IMR-90 (cell line): Measurements from ENCODE around the gene MIOX. TPM values are rescaled to one million over a fixed set of nuclear protein-coding genes. Genes with fewer than 3 reads are reported as not detected.

Experiments
- ATAC-seq: fragments of 200-7000 bp; cut with Tn5 transposase; 2 replicates; pipeline ENCODE4 v1.9.1; 2020; ENCODE audit warnings: low read depth, mild to moderate bottlenecking, moderate library complexity
- BruUV-seq: library from RNA; stranded (reverse); fragments of 400-500 nt; replicated peaks from 2 replicates; lab custom pipeline; 2021; lab: Mats Ljungman, UMichigan
- CTCF ChIA-PET: fragments of 300-600 bp; formaldehyde crosslinking; extraction: SDS; loops from one replicate; lab custom pipeline; 2021; ENCODE audit warnings: antibody characterized with exemption; lab: Yijun Ruan, JAX
- POLR2A ChIA-PET: fragments of 300-600 bp; sonication (Branson Sonifier 250); formaldehyde crosslinking; loops from one replicate; lab custom pipeline; 2022; ENCODE audit warnings: antibody characterized with exemption; ENCODE audit not compliant: unreplicated experiment; lab: Charles Lee
- DNase-seq: peaks from one replicate; pipeline ENCODE4 v3.0.0; 2013
- H2AFZ ChIP-seq: replicated peaks from 2 replicates; pipeline ENCODE3; 2013; ENCODE audit warnings: low read length, mild to moderate bottlenecking; ENCODE audit not compliant: poor library complexity
- H2AK5ac ChIP-seq: 2 replicates; pipeline ENCODE4 v1.6.1; 2013; ENCODE audit warnings: low read depth, low read length, inconsistent platforms
- H2AK9ac ChIP-seq: replicated peaks from 2 replicates; pipeline ENCODE3; 2013; ENCODE audit warnings: mild to moderate bottlenecking, low read depth, low read length, moderate library complexity; ENCODE audit not compliant: poor library complexity
- H2BK120ac ChIP-seq: 2 replicates; pipeline ENCODE4 v1.6.1; 2013; ENCODE audit warnings: low read depth, low read length, inconsistent platforms
- H2BK15ac ChIP-seq: 3 replicates; pipeline ENCODE4 v1.6.1; 2013; ENCODE audit warnings: low read depth, low read length, inconsistent platforms
- H2BK20ac ChIP-seq: 2 replicates; pipeline ENCODE4 v1.6.1; 2013; ENCODE audit warnings: low read depth, mild to moderate bottlenecking, inconsistent platforms, low read length, moderate library complexity
- H2BK5ac ChIP-seq: 2 replicates; pipeline ENCODE4 v1.6.1; 2013; ENCODE audit warnings: mild to moderate bottlenecking, low read depth, low read length, inconsistent platforms; ENCODE audit not compliant: poor library complexity, severe bottlenecking
- H3K14ac ChIP-seq: replicated peaks from 2 replicates; pipeline ENCODE4 v1.6.1; 2013; ENCODE audit warnings: low read depth, low read length, inconsistent platforms
- H3K18ac ChIP-seq: 2 replicates; pipeline ENCODE4 v1.6.1; 2013; ENCODE audit warnings: low read depth, low read length, control low read depth
- H3K23ac ChIP-seq: 2 replicates; pipeline ENCODE4 v1.6.1; 2013; ENCODE audit warnings: low read depth, low read length, inconsistent platforms
- H3K27ac ChIP-seq: 2 replicates; pipeline ENCODE4 v1.5.1; 2013; ENCODE audit warnings: mild to moderate bottlenecking, control low read depth, low read length; ENCODE audit not compliant: insufficient read depth
- H3K27me3 ChIP-seq: 2 replicates; pipeline ENCODE4 v1.6.1; 2013; ENCODE audit warnings: low read length; ENCODE audit not compliant: control insufficient read depth, insufficient read depth
- H3K36me3 ChIP-seq: 2 replicates; pipeline ENCODE4 v1.6.1; 2013; ENCODE audit warnings: low read length, mixed read lengths; ENCODE audit not compliant: control insufficient read depth, insufficient read depth
- H3K4ac ChIP-seq: 2 replicates; pipeline ENCODE4 v1.6.1; 2013; ENCODE audit warnings: low read depth, low read length, inconsistent platforms
- H3K4me1 ChIP-seq: 2 replicates; pipeline ENCODE4 v1.6.1; 2013; ENCODE audit warnings: low read length, mixed read lengths; ENCODE audit not compliant: control insufficient read depth, insufficient read depth
- H3K4me2 ChIP-seq: 2 replicates; pipeline ENCODE4 v1.6.1; 2013; ENCODE audit warnings: low read depth, mild to moderate bottlenecking, control low read depth, low read length, moderate library complexity
- H3K4me3 ChIP-seq: 2 replicates; pipeline ENCODE4 v1.5.1; 2013; ENCODE audit warnings: low read depth, mild to moderate bottlenecking, control low read depth, low read length, moderate library complexity; ENCODE audit not compliant: insufficient read depth
- H3K56ac ChIP-seq: 2 replicates; pipeline ENCODE4 v1.6.1; 2013; ENCODE audit warnings: low read length, inconsistent platforms; ENCODE audit not compliant: insufficient read depth; ENCODE audit errors: extremely low read depth
- H3K79me1 ChIP-seq, 2 experiments: 2 replicates each; pipeline ENCODE4 v1.6.1; 2013; ENCODE audit warnings: low read length in 2 of 2, inconsistent platforms in 1 of 2, low read depth in 1 of 2
- H3K9ac ChIP-seq: 2 replicates; pipeline ENCODE4 v1.6.1; 2013; ENCODE audit warnings: low read depth, low read length, control low read depth
- H3K9me1 ChIP-seq: 2 replicates; pipeline ENCODE4 v1.6.1; 2013; ENCODE audit warnings: low read length, inconsistent platforms; ENCODE audit not compliant: insufficient read depth
- H3K9me3 ChIP-seq: 2 replicates; pipeline ENCODE4 v1.6.1; 2013; ENCODE audit warnings: low read length; ENCODE audit not compliant: control insufficient read depth, insufficient read depth
- H4K20me1 ChIP-seq: 2 replicates; pipeline ENCODE4 v1.6.1; 2013; ENCODE audit warnings: low read length, inconsistent platforms; ENCODE audit not compliant: insufficient read depth
- H4K5ac ChIP-seq: 2 replicates; pipeline ENCODE4 v1.6.1; 2013; ENCODE audit warnings: mild to moderate bottlenecking, low read depth, low read length, control low read depth
- H4K8ac ChIP-seq, 2 experiments: 2 replicates each; pipeline ENCODE4 v1.6.1; 2013; ENCODE audit warnings: low read depth in 2 of 2, low read length in 2 of 2, control low read depth in 1 of 2, inconsistent platforms in 1 of 2
- H4K91ac ChIP-seq: 2 replicates; pipeline ENCODE4 v1.6.1; 2013; ENCODE audit warnings: low read depth, low read length, inconsistent platforms; ENCODE audit not compliant: insufficient read depth
- BHLHE40 ChIP-seq: fragments of 150-350 bp; IDR thresholded peaks from 2 replicates; pipeline ENCODE4 v1.6.1; 2016; ENCODE audit warnings: mild to moderate bottlenecking, low read depth, low read length
- CEBPB ChIP-seq: IDR thresholded peaks from 2 replicates; pipeline ENCODE4 v1.6.1; 2012; ENCODE audit warnings: low read depth, low read length, improper control_type of control experiment
- CHD1 ChIP-seq: IDR thresholded peaks from 2 replicates; pipeline ENCODE4 v1.6.1; 2012; ENCODE audit warnings: low read depth, low read length, improper control_type of control experiment
- FOS ChIP-seq: fragments of 150-350 bp; IDR thresholded peaks from 2 replicates; pipeline ENCODE4 v1.6.1; 2016; ENCODE audit warnings: low read depth, low read length
- MAFK ChIP-seq: IDR thresholded peaks from 2 replicates; pipeline ENCODE4 v1.6.1; 2012; ENCODE audit warnings: low read depth, low read length, improper control_type of control experiment
- NFE2L2 ChIP-seq: fragments of 150-350 bp; IDR thresholded peaks from 2 replicates; pipeline ENCODE4 v1.6.1; 2016; ENCODE audit warnings: low read depth, mild to moderate bottlenecking, low read length
- POLR2A ChIP-seq: IDR thresholded peaks from 2 replicates; pipeline ENCODE4 v1.6.1; 2012; ENCODE audit warnings: mild to moderate bottlenecking, low read depth, low read length
- RAD21 ChIP-seq: IDR thresholded peaks from 2 replicates; pipeline ENCODE4 v1.6.1; 2012; ENCODE audit warnings: low read length, improper control_type of control experiment
- RCOR1 ChIP-seq: IDR thresholded peaks from 2 replicates; pipeline ENCODE4 v1.6.1; 2012; ENCODE audit warnings: mild to moderate bottlenecking, low read length, improper control_type of control experiment; ENCODE audit not compliant: insufficient replicate concordance
- RFX5 ChIP-seq: IDR thresholded peaks from 2 replicates; pipeline ENCODE4 v1.8.0; 2012; ENCODE audit warnings: low read depth, mild to moderate bottlenecking, low read length, moderate library complexity
- SMC3 ChIP-seq: fragments of 150-350 bp; IDR thresholded peaks from 2 replicates; pipeline ENCODE4 v1.6.1; 2016; ENCODE audit warnings: low read depth, mild to moderate bottlenecking, antibody characterized with exemption, low read length, moderate library complexity
- WGBS, 2 experiments: methylation state at CpG; one replicate each; pipeline versions ENCODE4 v1.1.5 to v1.1.7; 2013; ENCODE audit warnings: missing lambda C conversion rate in 2 of 2; ENCODE audit not compliant: insufficient read length in 1 of 2; ENCODE audit errors: extremely low coverage in 2 of 2; 5-methylcytosine and 5-hydroxymethylcytosine counted together
- dilution Hi-C: fragments of 300-500 bp; cut with HindIII; formaldehyde crosslinking; loops from one replicate; pipeline ENCODE4 v1.14.3; 2018; ENCODE audit warnings: low sequenced_read_pairs; ENCODE audit not compliant: unreplicated experiment
- in situ Hi-C: fragments of 300-500 bp; cut with MboI; formaldehyde crosslinking; loops from 3 replicates; pipeline ENCODE4 v1.14.3; 2019; ENCODE audit warnings: low sequenced_read_pairs, inconsistent platforms, mixed read lengths
- intact Hi-C: fragments of 100-400 bp; cut with micrococcal nuclease; formaldehyde crosslinking; loops from 2 replicates; pipeline ENCODE4 v1.10.0; 2022
- polyA plus RNA-seq, 3 experiments: library from polyadenylated mRNA; depleted of rRNA; stranded (reverse); fragments of >200 nt; gene quantifications; 2 replicates each; pipeline ENCODE4 v1.2.3, GENCODE V29; 2012; ENCODE audit warnings: low replicate concordance in 1 of 3
- total RNA-seq: library from RNA; depleted of rRNA; stranded (reverse); fragments of >200 nt; gene quantifications from 2 replicates; pipeline ENCODE4 v1.2.3, GENCODE V29; 2012
- TF ChIP-seq, protein P1 (sequence below): fragments of 150-350 bp; IDR thresholded peaks from 2 replicates; pipeline ENCODE4 v1.6.1; 2016; ENCODE audit warnings: low read depth, mild to moderate bottlenecking, low read length, moderate library complexity, borderline replicate concordance
- TF ChIP-seq, protein P2 (sequence below): fragments of 150-350 bp; IDR thresholded peaks from 2 replicates; pipeline ENCODE4 v1.6.1; 2017; ENCODE audit warnings: mild to moderate bottlenecking, antibody characterized with exemption, low read length, low read depth

Gene MIOX
- total and polyA plus RNA-seq, 2 of the 4 experiments (the other 2 are of a cell fraction), result not detected

DNA sequence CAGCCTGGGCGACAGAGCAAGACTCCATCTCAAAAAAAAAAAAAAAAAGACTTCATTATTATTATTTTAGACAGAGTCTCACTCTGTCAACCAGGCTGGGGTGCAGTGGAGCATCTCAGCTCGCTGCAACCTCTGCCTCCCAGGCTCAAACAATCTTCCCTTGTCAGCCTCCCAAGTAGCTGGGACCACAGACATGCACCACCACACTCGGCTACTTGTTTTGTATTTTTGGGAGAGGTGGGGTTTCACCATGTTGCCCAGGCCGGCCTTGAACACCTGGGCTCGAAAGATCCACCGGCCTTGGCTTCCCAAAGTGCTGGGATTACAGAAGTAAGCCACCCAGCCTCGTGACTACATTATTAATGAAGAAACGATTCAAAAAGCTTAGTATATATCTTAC, 48.5 kb downstream of the MIOX start:
- peaks cover 7% of the 10 kb centered on the region for H3K9me1 ChIP-seq
- CTCF ChIA-PET, result no interaction called here
- dilution Hi-C loops, result no loop called here

More for the DNA sequence above, 48.5 kb downstream of the MIOX start:
- Histone ChIP-seq H3K9me3 (no peaks in the 10 kb centered on the region), H4K8ac (no peak overlapping the region), H3K9ac (no peak overlapping the region), H3K56ac (no peak overlapping the region), H3K36me3 (no peaks in the 10 kb centered on the region), H3K4me1 (peaks cover 21% of the 10 kb centered on the region), H2AK9ac (no peak overlapping the region), H3K18ac (no peak overlapping the region), H3K23ac (no peak overlapping the region), H3K4me2 (no peak overlapping the region), H4K5ac (no peak overlapping the region), H3K4me3 (no peak overlapping the region), H2BK20ac (no peak overlapping the region), H3K14ac (no peak overlapping the region), H4K91ac (no peak overlapping the region), H3K4ac (no peak overlapping the region), H2AK5ac (no peak overlapping the region), H4K20me1 (no peaks in the 10 kb centered on the region), H2BK15ac (no peak overlapping the region), H2BK5ac (no peak overlapping the region), H2BK120ac (no peak overlapping the region), H3K27ac (no peak overlapping the region), H3K79me1 (no peaks in the 10 kb centered on the region; a peak in 1 of 4 replicates), H2AFZ (no peak overlapping the region), H3K27me3 (peaks cover 5% of the 10 kb centered on the region; the same call in 1 of the 2 replicates)
- in situ Hi-C loops (no loop called here), intact Hi-C loops (no loop called here)
- no peak for TF ChIP-seq CHD1
- TF ChIP-seq NFE2L2, result no peak
- TF ChIP-seq BHLHE40, result no peak
- no peak for TF ChIP-seq RCOR1
- no peak for TF ChIP-seq RFX5
- TF ChIP-seq, protein P1, sequence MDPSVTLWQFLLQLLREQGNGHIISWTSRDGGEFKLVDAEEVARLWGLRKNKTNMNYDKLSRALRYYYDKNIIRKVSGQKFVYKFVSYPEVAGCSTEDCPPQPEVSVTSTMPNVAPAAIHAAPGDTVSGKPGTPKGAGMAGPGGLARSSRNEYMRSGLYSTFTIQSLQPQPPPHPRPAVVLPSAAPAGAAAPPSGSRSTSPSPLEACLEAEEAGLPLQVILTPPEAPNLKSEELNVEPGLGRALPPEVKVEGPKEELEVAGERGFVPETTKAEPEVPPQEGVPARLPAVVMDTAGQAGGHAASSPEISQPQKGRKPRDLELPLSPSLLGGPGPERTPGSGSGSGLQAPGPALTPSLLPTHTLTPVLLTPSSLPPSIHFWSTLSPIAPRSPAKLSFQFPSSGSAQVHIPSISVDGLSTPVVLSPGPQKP, result no peak
- TF ChIP-seq CEBPB, result no peak
- no peak for TF ChIP-seq RAD21
- TF ChIP-seq POLR2A, result no peak
- TF ChIP-seq SMC3, result no peak
- TF ChIP-seq, protein P2, sequence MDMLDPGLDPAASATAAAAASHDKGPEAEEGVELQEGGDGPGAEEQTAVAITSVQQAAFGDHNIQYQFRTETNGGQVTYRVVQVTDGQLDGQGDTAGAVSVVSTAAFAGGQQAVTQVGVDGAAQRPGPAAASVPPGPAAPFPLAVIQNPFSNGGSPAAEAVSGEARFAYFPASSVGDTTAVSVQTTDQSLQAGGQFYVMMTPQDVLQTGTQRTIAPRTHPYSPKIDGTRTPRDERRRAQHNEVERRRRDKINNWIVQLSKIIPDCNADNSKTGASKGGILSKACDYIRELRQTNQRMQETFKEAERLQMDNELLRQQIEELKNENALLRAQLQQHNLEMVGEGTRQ, result no peak
- TF ChIP-seq FOS, result no peak
- TF ChIP-seq MAFK, result no peak
- BruUV-seq, result no TSS peak
- DNase-seq (no peak), ATAC-seq (no peak)
- WGBS, 2 experiments, result no CpG with 5 or more reads among the region's 8 CpGs
- POLR2A ChIA-PET, result no interaction called here
